HepG2 (cell line): ENCODE results near the gene PGP. TPM values are rescaled to one million over a fixed set of nuclear protein-coding genes. Genes with fewer than 3 reads are reported as not detected.

Experiments
- ATF5 ChIP-seq: sonication (generic); formaldehyde crosslinking; IDR thresholded peaks from 2 replicates; pipeline ENCODE4 v1.4.0; 2020; ENCODE audit warnings: mild to moderate bottlenecking, low read depth, missing genetic modification reagents
- EEA1 ChIP-seq: sonication (generic); formaldehyde crosslinking; IDR thresholded peaks from 2 replicates; pipeline ENCODE4 v1.5.1; 2020; ENCODE audit warnings: mild to moderate bottlenecking, missing genetic modification reagents, borderline replicate concordance
- FOXA1 ChIP-seq, 2 experiments: fragments of 450-650 bp in 1 of 2; sonication (generic) in 1 of 2; formaldehyde crosslinking in 1 of 2; IDR thresholded peaks; 2 replicates each; pipeline versions ENCODE4 v1.4.0 to v1.6.1; 2016 to 2020; ENCODE audit warnings: missing genetic modification reagents in 1 of 2
- HCFC1 ChIP-seq: fragments of 150-350 bp; IDR thresholded peaks from 2 replicates; pipeline ENCODE4 v1.6.1; 2014; ENCODE audit warnings: low read depth, low read length
- HMGXB4 ChIP-seq, 2 experiments: sonication (generic) in 1 of 2; formaldehyde crosslinking in 1 of 2; IDR thresholded peaks; 2 replicates each; pipeline versions ENCODE4 v1.4.0 to v1.6.1; 2018 to 2020; ENCODE audit warnings: missing genetic modification reagents in 2 of 2, borderline replicate concordance in 1 of 2, low read depth in 1 of 2, mild to moderate bottlenecking in 1 of 2, missing biosample characterization in 1 of 2
- HNF4A ChIP-seq: sonication (generic); formaldehyde crosslinking; IDR thresholded peaks from 2 replicates; pipeline ENCODE4 v1.4.0; 2020; ENCODE audit warnings: missing genetic modification reagents
- KDM2A ChIP-seq: sonication (generic); formaldehyde crosslinking; IDR thresholded peaks from 2 replicates; pipeline ENCODE4 v1.4.0; 2020; ENCODE audit warnings: low read depth, missing genetic modification reagents, borderline replicate concordance
- KLF9 ChIP-seq: IDR thresholded peaks from 2 replicates; pipeline ENCODE4 v1.6.1; 2016; ENCODE audit warnings: low read depth
- NFIB ChIP-seq: sonication (generic); formaldehyde crosslinking; IDR thresholded peaks from 2 replicates; pipeline ENCODE4 v1.9.0; 2021; ENCODE audit warnings: missing genetic modification reagents, mild to moderate bottlenecking, borderline replicate concordance
- NKX3-1 ChIP-seq: sonication (generic); formaldehyde crosslinking; IDR thresholded peaks from 2 replicates; pipeline ENCODE4 v1.5.0; 2020; ENCODE audit warnings: missing genetic modification reagents
- NR2F2 ChIP-seq: IDR thresholded peaks from 2 replicates; pipeline ENCODE4 v1.6.1; 2012; ENCODE audit warnings: low read depth, inconsistent platforms, borderline replicate concordance
- ONECUT2 ChIP-seq: sonication (generic); formaldehyde crosslinking; IDR thresholded peaks from 2 replicates; pipeline ENCODE4 v1.4.0; 2020; ENCODE audit warnings: missing genetic modification reagents
- PAWR ChIP-seq: sonication (generic); formaldehyde crosslinking; IDR thresholded peaks from 2 replicates; pipeline ENCODE4 v1.4.0; 2020; ENCODE audit warnings: missing genetic modification reagents, mild to moderate bottlenecking, borderline replicate concordance
- POLR2AphosphoS2 ChIP-seq: IDR thresholded peaks from 2 replicates; pipeline ENCODE4 v1.6.1; 2011; ENCODE audit warnings: low read depth, low read length, improper control_type of control experiment
- SIX4 ChIP-seq: sonication (generic); formaldehyde crosslinking; IDR thresholded peaks from 2 replicates; pipeline ENCODE4 v1.4.0; 2020; ENCODE audit warnings: missing genetic modification reagents
- STAT6 ChIP-seq: sonication (generic); formaldehyde crosslinking; IDR thresholded peaks from 2 replicates; pipeline ENCODE4 v1.4.0; 2020; ENCODE audit warnings: missing genetic modification reagents, mild to moderate bottlenecking, borderline replicate concordance
- WIZ ChIP-seq: sonication (generic); formaldehyde crosslinking; IDR thresholded peaks from 2 replicates; pipeline ENCODE4 v1.5.1; 2020; ENCODE audit warnings: mild to moderate bottlenecking, missing genetic modification reagents
- ZFX ChIP-seq: sonication (generic); formaldehyde crosslinking; IDR thresholded peaks from 2 replicates; pipeline ENCODE4 v1.4.0; 2020; ENCODE audit warnings: mild to moderate bottlenecking, low read depth, missing genetic modification reagents, moderate library complexity
- ZNF180 ChIP-seq: sonication (generic); formaldehyde crosslinking; IDR thresholded peaks from 2 replicates; pipeline ENCODE4 v1.4.0; 2020; ENCODE audit warnings: low read depth, missing genetic modification reagents, borderline replicate concordance
- polyA plus RNA-seq, 8 experiments: library from polyadenylated mRNA; depleted of rRNA in 3 of 8; stranded (reverse) in 7 of 8; unstranded in 1 of 8; fragments of >200 nt; fragmentation: Illumina TruSeq in 4 of 8; extraction: Trizol in 4 of 8; gene quantifications; 2 replicates each; pipeline versions ENCODE4 v1.2.1 to v1.2.3, GENCODE V29; 2011 to 2016; ENCODE audit warnings: low read depth in 4 of 8, missing spikeins in 1 of 8, mixed read lengths in 1 of 8; ENCODE audit not compliant: insufficient read depth in 1 of 8
- total RNA-seq, 5 experiments: library from RNA; depleted of rRNA; stranded (reverse); fragments of >200 nt; fragmentation: Illumina TruSeq; extraction: Trizol; gene quantifications; 2 replicates each; pipeline ENCODE4 v1.2.3, GENCODE V29; 2016; ENCODE audit warnings: low read depth in 1 of 5
- TF ChIP-seq, protein P1 (sequence below): IDR thresholded peaks from 2 replicates; pipeline ENCODE4 v1.6.1; 2016; ENCODE audit warnings: low read depth, borderline replicate concordance
- TF ChIP-seq, protein P2 (sequence below): fragments of 450-650 bp; IDR thresholded peaks from 2 replicates; pipeline ENCODE4 v1.6.1; 2017
- TF ChIP-seq, protein P3 (sequence below): sonication (generic); formaldehyde crosslinking; IDR thresholded peaks from 2 replicates; pipeline ENCODE4 v1.4.0; 2020; ENCODE audit warnings: mild to moderate bottlenecking, missing genetic modification reagents

The PGP gene
- total and polyA plus RNA-seq, 2 of the 13 experiments (the other 11 are each of a cell fraction or from before 2014, with no cell fraction given): 7.3 to 18.3 TPM

DNA sequence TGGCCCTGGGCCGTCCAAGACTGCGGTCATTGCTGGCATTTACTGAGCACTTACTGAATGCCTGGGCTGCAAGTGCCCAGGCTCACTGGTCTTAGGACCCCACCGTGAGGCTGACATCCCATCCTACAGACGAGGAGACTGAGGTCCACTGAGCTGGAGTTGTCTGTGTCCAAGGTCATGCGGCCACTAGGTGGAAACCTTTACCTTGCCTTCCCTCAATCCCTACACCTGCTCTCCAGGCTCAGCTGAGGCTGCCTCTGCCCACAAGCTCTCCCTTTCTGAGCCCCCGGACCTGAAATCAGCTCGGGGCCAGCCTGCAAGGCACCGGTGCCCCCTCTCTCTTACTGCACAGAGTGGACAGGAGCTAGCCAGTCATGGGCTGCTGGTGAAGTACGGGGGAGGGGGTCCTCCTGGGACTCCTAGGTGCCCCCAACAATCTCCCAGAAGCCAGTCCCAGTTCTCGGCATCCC lies 19.8 kb downstream of the PGP start (continued):
- no peak for TF ChIP-seq STAT6 (CRISPR knock-in tag)
- TF ChIP-seq KLF9: no peak
- TF ChIP-seq NKX3-1 (CRISPR knock-in tag): no peak
- TF ChIP-seq ZFX (CRISPR knock-in tag): 0 out of 2 replicates have a peak, but pooled peaks have one; percentile 1
- TF ChIP-seq ZNF180 (CRISPR knock-in tag): no peak
- 0 out of 2 replicates have a peak, but pooled peaks have one; percentile 27 for TF ChIP-seq EEA1 (CRISPR knock-in tag)
- TF ChIP-seq, protein P1, sequence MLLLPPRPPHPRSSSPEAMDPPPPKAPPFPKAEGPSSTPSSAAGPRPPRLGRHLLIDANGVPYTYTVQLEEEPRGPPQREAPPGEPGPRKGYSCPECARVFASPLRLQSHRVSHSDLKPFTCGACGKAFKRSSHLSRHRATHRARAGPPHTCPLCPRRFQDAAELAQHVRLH (CRISPR knock-in tag): no peak; the same call in 1 of the 2 replicates
- TF ChIP-seq SIX4 (CRISPR knock-in tag): no peak
- TF ChIP-seq, protein P2, sequence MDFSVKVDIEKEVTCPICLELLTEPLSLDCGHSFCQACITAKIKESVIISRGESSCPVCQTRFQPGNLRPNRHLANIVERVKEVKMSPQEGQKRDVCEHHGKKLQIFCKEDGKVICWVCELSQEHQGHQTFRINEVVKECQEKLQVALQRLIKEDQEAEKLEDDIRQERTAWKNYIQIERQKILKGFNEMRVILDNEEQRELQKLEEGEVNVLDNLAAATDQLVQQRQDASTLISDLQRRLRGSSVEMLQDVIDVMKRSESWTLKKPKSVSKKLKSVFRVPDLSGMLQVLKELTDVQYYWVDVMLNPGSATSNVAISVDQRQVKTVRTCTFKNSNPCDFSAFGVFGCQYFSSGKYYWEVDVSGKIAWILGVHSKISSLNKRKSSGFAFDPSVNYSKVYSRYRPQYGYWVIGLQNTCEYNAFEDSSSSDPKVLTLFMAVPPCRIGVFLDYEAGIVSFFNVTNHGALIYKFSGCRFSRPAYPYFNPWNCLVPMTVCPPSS: no peak
- no peak for TF ChIP-seq FOXA1 (IDR thresholded peaks at IDR 0.05)
- TF ChIP-seq FOXA1 (CRISPR knock-in tag; IDR thresholded peaks at IDR 0.05): no peak
- TF ChIP-seq, protein P3, sequence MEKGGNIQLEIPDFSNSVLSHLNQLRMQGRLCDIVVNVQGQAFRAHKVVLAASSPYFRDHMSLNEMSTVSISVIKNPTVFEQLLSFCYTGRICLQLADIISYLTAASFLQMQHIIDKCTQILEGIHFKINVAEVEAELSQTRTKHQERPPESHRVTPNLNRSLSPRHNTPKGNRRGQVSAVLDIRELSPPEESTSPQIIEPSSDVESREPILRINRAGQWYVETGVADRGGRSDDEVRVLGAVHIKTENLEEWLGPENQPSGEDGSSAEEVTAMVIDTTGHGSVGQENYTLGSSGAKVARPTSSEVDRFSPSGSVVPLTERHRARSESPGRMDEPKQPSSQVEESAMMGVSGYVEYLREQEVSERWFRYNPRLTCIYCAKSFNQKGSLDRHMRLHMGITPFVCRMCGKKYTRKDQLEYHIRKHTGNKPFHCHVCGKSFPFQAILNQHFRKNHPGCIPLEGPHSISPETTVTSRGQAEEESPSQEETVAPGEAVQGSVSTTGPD (CRISPR knock-in tag): no peak
- TF ChIP-seq PAWR (CRISPR knock-in tag): no peak
- TF ChIP-seq KDM2A (CRISPR knock-in tag): peak; percentile 19; the same call in 1 of the 2 replicates
- no peak for TF ChIP-seq POLR2AphosphoS2
- TF ChIP-seq ATF5 (CRISPR knock-in tag): no peak
- no peak for TF ChIP-seq HCFC1
- peak; percentile 27 to 77; a peak in 2 of 4 replicates for TF ChIP-seq HMGXB4 (CRISPR knock-in tag; IDR thresholded peaks at IDR 0.05; ENCODE audit: borderline replicate concordance in 1 of 2, low read depth in 1 of 2)
- no peak for TF ChIP-seq NR2F2
- no peak for TF ChIP-seq WIZ (CRISPR knock-in tag)
- no peak for TF ChIP-seq NFIB (CRISPR knock-in tag)
- TF ChIP-seq HNF4A (CRISPR knock-in tag): no peak
- TF ChIP-seq ONECUT2 (CRISPR knock-in tag): no peak
